ENCODE measurements around the gene PTGDR.

- TF ChIP-seq EZH2 (IDR thresholded peaks at IDR 0.05; ENCODE audit: insufficient read depth, low read length) (no peak), CTCF (IDR thresholded peaks at IDR 0.05; ENCODE audit: insufficient read depth, low read depth, low read length) (no peak)
Observed at GRCh38 chr14:52298795-52299194, 31.3 kb downstream of the PTGDR start.
